HL-60 (cell line): Measurements from ENCODE around the gene FUT7.

Experiments
- GABPA ChIP-seq: IDR thresholded peaks from 2 replicates; pipeline ENCODE4 v1.6.1; 2012; ENCODE audit warnings: low read depth
- REST ChIP-seq: IDR thresholded peaks from 2 replicates; pipeline ENCODE4 v1.6.1; 2012; ENCODE audit warnings: low read depth; ENCODE audit not compliant: insufficient replicate concordance

DNA sequence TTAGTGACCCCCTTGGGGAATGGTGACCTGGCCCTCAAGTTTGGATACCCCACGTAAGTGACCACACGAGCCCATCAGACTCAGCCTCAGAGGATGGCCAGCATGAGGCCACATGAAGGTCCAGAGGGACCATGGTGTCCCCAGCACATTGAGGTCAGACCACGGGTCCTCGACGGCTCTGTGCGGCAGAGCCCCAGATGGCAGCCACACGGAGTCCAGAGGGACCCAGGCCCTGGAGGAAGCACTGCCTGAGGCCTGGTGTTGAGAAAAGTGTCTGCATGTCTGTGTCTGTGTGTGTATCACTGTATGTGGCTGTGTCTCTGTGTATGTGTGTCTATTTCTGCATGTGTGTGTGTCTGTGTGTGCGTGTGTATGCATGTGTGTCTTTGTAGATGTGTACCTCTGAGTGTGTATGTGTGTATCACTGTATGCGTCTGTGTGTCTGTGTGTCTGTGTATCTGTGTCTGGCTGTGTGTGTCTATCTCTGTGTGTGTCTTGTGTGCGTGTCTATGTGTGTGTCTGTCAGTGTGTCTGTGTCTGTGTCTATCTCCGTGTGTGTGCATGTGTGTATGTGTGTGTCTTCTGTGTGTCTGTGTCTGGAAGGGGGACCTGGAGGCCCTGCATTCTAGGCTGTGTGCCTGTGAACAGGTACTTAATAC lies 48.1 kb downstream of the FUT7 start:
- TF ChIP-seq REST (no peak), GABPA (no peak)
